Body of pancreas (tissue), 4 donors: ENCODE data around the gene MRPL28.

ENCODE experiments used
- CTCF ChIP-seq, 7 experiments: fragments of 450-650 bp in 4 of 7; fragments of 200-600 bp in 3 of 7; sonication (generic) in 3 of 7; IDR thresholded peaks; one replicate each; pipeline ENCODE4 v1.5.1; 2016 to 2019; ENCODE audit warnings: antibody characterized with exemption in 7 of 7
- POLR2A ChIP-seq, 3 donors: fragments of 450-650 bp; IDR thresholded peaks; one replicate each; pipeline ENCODE4 v1.6.1; 2016; ENCODE audit warnings: antibody characterized with exemption in 3 of 3, mild to moderate bottlenecking in 2 of 3

GRCh38 chr16:324451-325334, 45.6 kb downstream of the MRPL28 start:
- TF ChIP-seq CTCF (IDR thresholded peaks at IDR 0.05) (no peak), POLR2A (IDR thresholded peaks at IDR 0.05) (no peak)
